Neural progenitor cell (in vitro differentiated cells): ENCODE data around the gene ARHGAP26. TPM values are rescaled to one million over a fixed set of nuclear protein-coding genes. Genes with fewer than 3 reads are reported as not detected.

Experiments used
- DNase-seq: peaks from one replicate; pipeline ENCODE4 v3.0.0-alpha.2; 2016; ENCODE audit warnings: low spot score
- H2AFZ ChIP-seq: fragments of 200-600 bp; sonication (generic); replicated peaks from 2 replicates; pipeline ENCODE4 v1.6.1; 2016; ENCODE audit warnings: antibody characterized with exemption
- H3F3A ChIP-seq: fragments of 200-600 bp; sonication (generic); 2 replicates; pipeline ENCODE4 v1.6.1; 2016; ENCODE audit warnings: antibody characterized with exemption, low read depth
- H3K27ac ChIP-seq: fragments of 200-600 bp; sonication (generic); 2 replicates; pipeline ENCODE4 v1.5.1; 2016; ENCODE audit warnings: mild to moderate bottlenecking
- H3K27me3 ChIP-seq: fragments of 200-600 bp; sonication (generic); 2 replicates; pipeline ENCODE4 v1.6.1; 2016; ENCODE audit warnings: mild to moderate bottlenecking, moderate library complexity
- H3K36me3 ChIP-seq: fragments of 200-600 bp; sonication (generic); 2 replicates; pipeline ENCODE4 v1.5.1; 2016
- H3K4me1 ChIP-seq: fragments of 200-600 bp; sonication (generic); 2 replicates; pipeline ENCODE4 v1.6.1; 2016; ENCODE audit warnings: mixed run types
- H3K4me2 ChIP-seq: fragments of 200-600 bp; sonication (generic); 2 replicates; pipeline ENCODE4 v1.6.1; 2016
- H3K4me3 ChIP-seq: fragments of 200-600 bp; sonication (generic); 2 replicates; pipeline ENCODE4 v1.5.1; 2016
- H3K79me2 ChIP-seq: fragments of 200-600 bp; sonication (generic); 2 replicates; pipeline ENCODE4 v1.6.1; 2016; ENCODE audit warnings: low read depth
- H3K9ac ChIP-seq: fragments of 200-600 bp; sonication (generic); 2 replicates; pipeline ENCODE4 v1.6.1; 2016
- H3K9me3 ChIP-seq: fragments of 200-600 bp; sonication (generic); 2 replicates; pipeline ENCODE4 v1.5.1; 2016; ENCODE audit warnings: low read depth
- H4K20me1 ChIP-seq: fragments of 200-600 bp; sonication (generic); 2 replicates; pipeline ENCODE4 v1.6.1; 2016; ENCODE audit warnings: low read depth
- H3K27ac Mint-ChIP-seq: 3 replicates; pipeline ENCODE4 v1.8.0; 2021; ENCODE audit warnings: mixed read lengths
- H3K27me3 Mint-ChIP-seq: 2 replicates; pipeline ENCODE4 v1.8.0; 2022; ENCODE audit warnings: low read depth, mild to moderate bottlenecking, inconsistent platforms, moderate library complexity, mixed read lengths; ENCODE audit not compliant: insufficient read depth
- H3K36me3 Mint-ChIP-seq: 3 replicates; pipeline ENCODE4 v1.8.0; 2021; ENCODE audit warnings: mixed read lengths
- H3K4me1 Mint-ChIP-seq: 3 replicates; pipeline ENCODE4 v1.8.0; 2021; ENCODE audit warnings: mixed read lengths
- H3K4me3 Mint-ChIP-seq: 3 replicates; pipeline ENCODE4 v1.8.0; 2021; ENCODE audit warnings: mild to moderate bottlenecking, moderate library complexity, mixed read lengths
- H3K9me3 Mint-ChIP-seq: 3 replicates; pipeline ENCODE4 v1.8.0; 2020; ENCODE audit warnings: mixed read lengths
- EZH2 ChIP-seq: fragments of 200-600 bp; sonication (generic); IDR thresholded peaks from 2 replicates; pipeline ENCODE4 v1.6.1; 2017; ENCODE audit warnings: antibody characterized with exemption, mild to moderate bottlenecking, moderate library complexity
- EZH2phosphoT487 ChIP-seq: fragments of 200-600 bp; sonication (generic); IDR thresholded peaks from 2 replicates; pipeline ENCODE4 v1.6.1; 2017; ENCODE audit warnings: antibody characterized with exemption
- total RNA-seq: library from RNA; depleted of rRNA; stranded (reverse); fragments of >200 nt; gene quantifications from 2 replicates; pipeline ENCODE4 v1.2.3, GENCODE V29; 2015; ENCODE audit warnings: low replicate concordance
- TF ChIP-seq, protein P1 (sequence below): fragments of 200-600 bp; sonication (generic); IDR thresholded peaks from 2 replicates; pipeline ENCODE4 v1.5.1; 2017; ENCODE audit warnings: antibody characterized with exemption, mild to moderate bottlenecking

Gene ARHGAP26
- total RNA-seq, 1 donor from 2014 or later = 7.0 TPM

DNA sequence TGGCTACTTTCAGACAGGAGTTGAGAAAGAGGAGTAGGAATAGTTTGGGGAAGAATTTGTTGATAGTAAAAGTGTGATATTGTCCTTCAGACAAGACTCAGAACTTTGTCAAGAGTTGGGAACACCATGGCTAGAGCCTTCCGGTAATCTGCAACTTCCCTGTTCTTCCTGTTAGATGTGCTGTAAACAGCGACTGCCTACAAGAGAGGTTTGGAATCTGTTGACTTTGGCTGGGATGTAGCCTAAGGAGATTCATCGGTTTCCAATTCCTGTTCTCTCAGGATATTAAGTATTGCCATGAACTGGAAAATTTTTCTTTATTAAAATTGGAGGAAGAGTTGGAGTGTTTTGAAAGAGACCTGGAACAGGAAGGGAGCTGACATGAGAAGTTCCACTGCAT, 43.9 kb downstream of the ARHGAP26 start:
- no peaks in the 10 kb centered on the region for H3K9me3 ChIP-seq
- H3F3A ChIP-seq = no peaks in the 10 kb centered on the region
- TF ChIP-seq, protein P1, sequence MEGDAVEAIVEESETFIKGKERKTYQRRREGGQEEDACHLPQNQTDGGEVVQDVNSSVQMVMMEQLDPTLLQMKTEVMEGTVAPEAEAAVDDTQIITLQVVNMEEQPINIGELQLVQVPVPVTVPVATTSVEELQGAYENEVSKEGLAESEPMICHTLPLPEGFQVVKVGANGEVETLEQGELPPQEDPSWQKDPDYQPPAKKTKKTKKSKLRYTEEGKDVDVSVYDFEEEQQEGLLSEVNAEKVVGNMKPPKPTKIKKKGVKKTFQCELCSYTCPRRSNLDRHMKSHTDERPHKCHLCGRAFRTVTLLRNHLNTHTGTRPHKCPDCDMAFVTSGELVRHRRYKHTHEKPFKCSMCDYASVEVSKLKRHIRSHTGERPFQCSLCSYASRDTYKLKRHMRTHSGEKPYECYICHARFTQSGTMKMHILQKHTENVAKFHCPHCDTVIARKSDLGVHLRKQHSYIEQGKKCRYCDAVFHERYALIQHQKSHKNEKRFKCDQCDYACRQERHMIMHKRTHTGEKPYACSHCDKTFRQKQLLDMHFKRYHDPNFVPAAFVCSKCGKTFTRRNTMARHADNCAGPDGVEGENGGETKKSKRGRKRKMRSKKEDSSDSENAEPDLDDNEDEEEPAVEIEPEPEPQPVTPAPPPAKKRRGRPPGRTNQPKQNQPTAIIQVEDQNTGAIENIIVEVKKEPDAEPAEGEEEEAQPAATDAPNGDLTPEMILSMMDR = no peak
- TF ChIP-seq EZH2 (no peak), EZH2phosphoT487 (no peak)
- Mint-ChIP-seq H3K9me3 (no peaks in the 10 kb centered on the region), H3K27me3 (peaks cover 2% of the 10 kb centered on the region), H3K4me3 (no peak overlapping the region), H3K27ac (no peak overlapping the region), H3K36me3 (peaks cover 1% of the 10 kb centered on the region), H3K4me1 (peaks cover 16% of the 10 kb centered on the region)
- no peaks in the 10 kb centered on the region for H3K27me3 ChIP-seq
- H4K20me1 ChIP-seq = no peaks in the 10 kb centered on the region
- H3K4me2 ChIP-seq = no peak overlapping the region
- no peaks in the 10 kb centered on the region for H3K36me3 ChIP-seq
- H3K4me3 ChIP-seq = no peak overlapping the region
- H2AFZ ChIP-seq = no peak overlapping the region
- H3K9ac ChIP-seq = no peak overlapping the region
- peaks cover 18% of the 10 kb centered on the region for H3K4me1 ChIP-seq
- no peaks in the 10 kb centered on the region for H3K79me2 ChIP-seq
- DNase-seq = no peak
- no peak overlapping the region for H3K27ac ChIP-seq

DNA sequence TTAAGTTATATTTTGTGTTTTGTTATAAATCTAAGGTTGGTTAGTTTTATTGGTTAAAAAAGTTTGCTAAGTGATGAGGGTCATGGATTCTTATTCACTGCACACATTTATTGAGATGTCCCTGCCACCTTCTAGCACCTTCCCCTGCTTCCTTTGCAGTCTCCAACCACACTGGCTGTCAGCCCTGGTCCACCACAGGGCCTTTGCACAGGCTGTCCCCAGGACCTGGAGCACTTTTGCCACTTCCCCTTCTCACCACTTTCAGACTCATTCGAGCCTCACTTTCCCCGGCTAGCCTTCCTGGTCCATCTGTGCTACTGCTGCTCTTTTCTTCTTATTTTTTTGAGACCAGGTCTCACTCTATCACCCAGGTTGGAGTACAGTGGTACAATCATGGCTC, 45.3 kb downstream of the ARHGAP26 start:
- no peak overlapping the region for H3K4me3 ChIP-seq
- no peaks in the 10 kb centered on the region for H3K36me3 ChIP-seq
- H3F3A ChIP-seq = no peaks in the 10 kb centered on the region
- Mint-ChIP-seq H3K4me3 (no peak overlapping the region), H3K27ac (no peak overlapping the region), H3K27me3 (peaks cover 2% of the 10 kb centered on the region), H3K36me3 (peaks cover 1% of the 10 kb centered on the region), H3K4me1 (peaks cover 10% of the 10 kb centered on the region), H3K9me3 (no peaks in the 10 kb centered on the region)
- TF ChIP-seq EZH2 (no peak), EZH2phosphoT487 (no peak)
- TF ChIP-seq, protein P1 = no peak
- H2AFZ ChIP-seq = no peak overlapping the region
- H3K27me3 ChIP-seq = no peaks in the 10 kb centered on the region
- H3K79me2 ChIP-seq = no peaks in the 10 kb centered on the region
- H3K27ac ChIP-seq = no peak overlapping the region
- H3K9me3 ChIP-seq = no peaks in the 10 kb centered on the region
- H4K20me1 ChIP-seq = no peaks in the 10 kb centered on the region
- H3K9ac ChIP-seq = no peak overlapping the region
- H3K4me1 ChIP-seq = peaks cover 12% of the 10 kb centered on the region
- DNase-seq = no peak
- no peak overlapping the region for H3K4me2 ChIP-seq

DNA sequence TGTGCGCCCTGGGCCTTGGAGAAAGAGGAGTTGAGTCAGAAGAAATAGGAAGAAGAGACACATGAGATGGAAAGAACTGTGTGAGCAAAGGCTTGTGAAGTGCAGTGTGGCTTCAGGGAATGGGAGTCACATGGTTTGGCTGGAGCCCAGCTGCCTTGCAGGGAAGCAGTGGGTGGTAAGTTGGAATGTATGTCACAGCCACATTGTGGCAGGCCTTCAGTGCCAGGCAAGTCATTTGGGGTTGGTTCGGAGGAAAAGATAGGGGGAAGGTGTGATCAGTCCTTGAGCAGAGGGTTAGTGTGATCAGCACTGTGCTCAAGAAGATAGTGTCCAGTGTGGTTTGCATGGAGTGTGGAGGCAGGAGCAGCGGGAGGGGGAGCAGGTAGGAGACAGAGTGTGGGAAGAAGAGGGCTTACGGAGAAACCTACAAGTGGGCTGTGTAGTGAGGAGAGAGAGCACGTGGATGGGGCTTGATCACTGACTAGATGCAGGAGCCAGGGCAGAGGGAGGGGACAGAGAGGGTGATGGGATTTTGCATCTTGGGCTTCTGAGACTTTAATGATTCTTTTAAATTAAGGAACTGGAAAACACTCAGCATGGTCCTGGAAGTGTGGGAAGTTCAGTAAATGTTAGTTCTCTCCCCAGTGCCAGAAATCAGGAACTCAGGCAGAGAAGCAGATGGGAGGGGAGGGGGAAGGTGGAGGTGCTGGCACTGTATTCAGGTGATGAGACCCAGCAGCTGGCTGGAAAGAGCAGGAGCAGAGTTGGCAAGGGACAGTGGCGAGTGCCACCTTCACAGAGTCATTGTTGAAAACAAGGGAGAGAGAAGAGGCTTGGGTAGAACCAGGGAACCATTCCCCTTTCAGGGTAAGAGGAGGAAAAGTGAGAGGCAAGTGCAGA, 46.6 kb downstream of the ARHGAP26 start:
- peaks cover 2% of the 10 kb centered on the region for H3K27me3 Mint-ChIP-seq
- no peak for DNase-seq
- H3K4me2 ChIP-seq = no peak overlapping the region
- H3K27me3 ChIP-seq = no peaks in the 10 kb centered on the region
- H3F3A ChIP-seq = no peaks in the 10 kb centered on the region
- H2AFZ ChIP-seq = no peak overlapping the region
- no peaks in the 10 kb centered on the region for H3K9me3 ChIP-seq
- no peaks in the 10 kb centered on the region for H4K20me1 ChIP-seq
- TF ChIP-seq EZH2phosphoT487 = no peak
- H3K9ac ChIP-seq = no peak overlapping the region
- H3K36me3 Mint-ChIP-seq = peaks cover 1% of the 10 kb centered on the region
- H3K4me3 ChIP-seq = no peak overlapping the region
- H3K27ac ChIP-seq = no peak overlapping the region
- H3K4me3 Mint-ChIP-seq = no peak overlapping the region
- peaks cover 5% of the 10 kb centered on the region for H3K4me1 Mint-ChIP-seq
- peaks cover 5% of the 10 kb centered on the region for H3K9me3 Mint-ChIP-seq
- peak overlapping the region; percentile 25 for H3K27ac Mint-ChIP-seq
- H3K79me2 ChIP-seq = no peaks in the 10 kb centered on the region
- peaks cover 3% of the 10 kb centered on the region for H3K4me1 ChIP-seq
- H3K36me3 ChIP-seq = no peaks in the 10 kb centered on the region

DNA sequence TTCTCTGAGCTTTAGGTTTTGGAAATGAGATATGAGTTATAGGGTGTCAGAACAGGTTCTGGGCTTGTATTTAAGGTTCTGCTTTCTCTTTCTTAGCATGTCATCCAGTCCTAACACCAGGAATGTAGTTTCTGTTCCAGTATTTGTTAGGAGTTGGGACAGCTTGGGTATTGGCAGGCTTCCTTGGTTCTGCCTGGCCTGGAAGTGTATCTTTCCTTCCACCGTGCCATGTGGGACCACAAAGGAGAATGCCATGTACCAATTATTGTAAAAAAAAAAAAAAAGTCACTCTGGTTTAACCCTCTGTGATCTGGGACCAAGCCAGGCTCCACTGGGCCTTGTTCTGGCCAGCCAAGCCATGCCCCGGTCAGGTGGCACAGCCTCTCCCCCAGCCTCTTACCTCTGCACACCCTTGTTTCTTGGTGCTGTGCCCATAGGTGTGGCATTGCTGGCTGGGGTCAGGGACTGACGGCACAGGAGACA, 47.8 kb downstream of the ARHGAP26 start:
- no peak overlapping the region for H3K27ac ChIP-seq
- Mint-ChIP-seq H3K27ac (no peak overlapping the region), H3K9me3 (peaks cover 5% of the 10 kb centered on the region), H3K27me3 (peaks cover 2% of the 10 kb centered on the region), H3K4me1 (peaks cover 6% of the 10 kb centered on the region), H3K4me3 (no peak overlapping the region), H3K36me3 (peaks cover 1% of the 10 kb centered on the region)
- DNase-seq = no peak
- no peak overlapping the region for H3K9ac ChIP-seq
- H4K20me1 ChIP-seq = no peaks in the 10 kb centered on the region
- H3K4me3 ChIP-seq = no peak overlapping the region
- no peak overlapping the region for H3K4me2 ChIP-seq
- no peaks in the 10 kb centered on the region for H3K79me2 ChIP-seq
- H3K9me3 ChIP-seq = no peaks in the 10 kb centered on the region
- no peaks in the 10 kb centered on the region for H3F3A ChIP-seq
- TF ChIP-seq EZH2 (no peak), EZH2phosphoT487 (no peak)
- TF ChIP-seq, protein P1 = no peak
- H3K4me1 ChIP-seq = peaks cover 4% of the 10 kb centered on the region
- no peak overlapping the region for H2AFZ ChIP-seq
- no peaks in the 10 kb centered on the region for H3K36me3 ChIP-seq
- H3K27me3 ChIP-seq = no peaks in the 10 kb centered on the region
